Stimulated activated CD8-positive, alpha-beta memory T cell treated with anti-CD3 and anti-CD28 coated beads, Interleukin-2, amount 100 ng/mL, for 48 hours (primary cell): Measurements from ENCODE around the gene TMPRSS13.
"Not testable (repeated sequence)": the region's sequence is repeated elsewhere in the genome, so short reads cannot be mapped to it uniquely, and the experiment has no call there.

ENCODE experiments used
- DNase-seq, 2 donors: peaks; one replicate each; pipeline ENCODE4 v3.0.0-alpha.2; 2020; ENCODE audit warnings: low read depth in 2 of 2

Gene TMPRSS13

GRCh38 chr11:117929142-117929915, at the start of gene TMPRSS13:
TMPRSS13 (minus strand) TSS chr11:117929402; CDS start chr11:117929307, 95 bp downstream.
- DNase-seq: no peak

DNA sequence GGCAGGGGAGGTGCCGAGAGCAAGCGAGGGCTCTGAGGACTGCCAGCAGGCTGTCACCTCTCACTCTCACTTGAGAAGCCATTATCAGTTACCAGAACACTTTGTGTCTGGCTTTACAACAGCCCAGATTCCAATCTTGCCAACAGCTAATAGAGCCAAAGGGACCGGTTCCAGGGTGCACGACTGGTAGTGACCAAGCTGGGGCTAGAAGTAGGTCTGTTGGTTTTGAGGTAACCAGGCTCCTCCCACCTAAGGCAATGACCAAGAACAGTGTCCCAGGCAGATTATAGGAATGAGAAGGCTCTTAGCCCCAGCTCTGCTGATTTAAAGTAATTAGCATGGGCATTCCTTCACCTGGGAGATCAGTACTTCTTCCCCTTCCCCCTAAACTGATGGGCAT, 49.8 kb upstream of the TMPRSS13 start:
- no peak for DNase-seq

DNA sequence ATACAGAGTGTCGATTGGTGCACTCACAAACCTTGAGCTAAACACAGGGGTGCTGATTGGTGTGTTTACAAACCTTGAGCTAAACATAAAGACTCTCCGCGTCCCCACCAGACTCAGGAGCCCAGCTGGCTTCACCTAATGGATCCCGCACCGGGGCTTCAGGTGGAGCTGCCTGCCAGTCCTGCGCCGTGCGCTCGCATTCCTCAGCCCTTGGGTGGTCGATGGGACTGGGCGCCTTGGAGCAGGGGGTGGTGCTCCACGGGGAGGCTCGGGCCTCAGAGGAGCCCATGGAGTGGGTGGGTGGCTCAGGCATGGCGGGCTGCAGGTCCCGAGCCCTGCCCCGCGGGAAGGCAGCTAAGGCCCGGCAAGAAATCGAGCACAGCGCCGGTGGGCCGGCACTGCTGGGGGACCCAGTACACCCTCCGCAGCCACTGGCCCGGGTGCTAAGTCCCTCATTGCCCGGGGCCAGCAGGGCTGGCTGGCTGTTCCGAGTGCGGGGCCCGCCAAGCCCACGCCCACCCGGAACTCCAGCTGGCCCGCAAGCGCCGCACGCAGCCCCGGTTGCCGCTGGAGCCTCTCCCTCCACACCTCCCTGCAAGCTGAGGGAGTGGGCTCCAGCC, 49.2 kb upstream of the TMPRSS13 start:
- DNase-seq: not testable (repeated sequence)

GRCh38 chr11:117977612-117978264, 48.5 kb upstream of the TMPRSS13 start:
- not testable (repeated sequence) for DNase-seq

GRCh38 chr11:117977029-117977428, 47.8 kb upstream of the TMPRSS13 start:
- DNase-seq: no peak

- DNase-seq: no peak
Measured at GRCh38 chr11:117976445-117976844, 47.2 kb upstream of the TMPRSS13 start.

DNA sequence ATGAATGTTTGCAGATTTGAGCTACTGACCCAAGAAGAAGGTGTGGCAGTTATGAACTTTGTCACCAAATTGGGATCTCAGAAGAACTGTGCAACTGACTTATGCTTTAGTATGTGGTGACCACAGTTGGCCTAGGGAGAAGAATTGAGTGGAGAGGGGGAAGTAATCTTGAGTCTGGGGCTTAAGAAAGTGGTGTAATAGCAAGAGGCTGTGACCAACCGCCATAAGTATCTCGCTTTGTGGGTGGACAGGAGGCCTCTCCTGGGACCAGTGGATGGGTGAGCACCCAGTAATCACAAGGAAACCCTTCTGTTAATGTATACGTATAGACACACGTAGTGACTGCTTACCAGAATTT, 44.3 kb upstream of the TMPRSS13 start:
- no peak for DNase-seq

- no peak for DNase-seq
Measured at GRCh38 chr11:117972629-117973502, 43.7 kb upstream of the TMPRSS13 start.

- no peak for DNase-seq
Measured at GRCh38 chr11:117972044-117972443, 42.8 kb upstream of the TMPRSS13 start.

- DNase-seq: no peak
Measured at GRCh38 chr11:117970400-117971024, 41.3 kb upstream of the TMPRSS13 start.

- no peak for DNase-seq
Measured at GRCh38 chr11:117969160-117969991, 40.2 kb upstream of the TMPRSS13 start.

DNA sequence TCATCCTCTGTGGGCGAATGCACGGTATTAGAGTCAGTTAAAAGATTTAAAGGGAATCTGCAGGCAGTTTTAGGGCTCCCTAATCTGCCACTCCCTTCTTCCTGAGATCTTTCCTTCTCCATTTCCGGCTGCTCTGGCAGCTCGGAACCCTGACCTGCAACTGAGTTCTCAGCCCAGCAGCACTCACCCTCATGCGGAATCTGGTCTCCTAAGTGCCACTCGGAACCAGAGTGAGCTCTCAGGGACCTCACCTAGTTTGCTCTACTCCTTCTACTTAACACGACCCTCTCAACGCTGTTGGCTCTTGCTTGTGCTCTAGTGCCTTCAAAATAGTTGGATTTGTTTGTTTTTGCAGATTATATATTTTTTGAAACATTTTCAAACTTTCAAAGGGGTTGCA, 37.7 kb upstream of the TMPRSS13 start:
- no peak for DNase-seq

DNA sequence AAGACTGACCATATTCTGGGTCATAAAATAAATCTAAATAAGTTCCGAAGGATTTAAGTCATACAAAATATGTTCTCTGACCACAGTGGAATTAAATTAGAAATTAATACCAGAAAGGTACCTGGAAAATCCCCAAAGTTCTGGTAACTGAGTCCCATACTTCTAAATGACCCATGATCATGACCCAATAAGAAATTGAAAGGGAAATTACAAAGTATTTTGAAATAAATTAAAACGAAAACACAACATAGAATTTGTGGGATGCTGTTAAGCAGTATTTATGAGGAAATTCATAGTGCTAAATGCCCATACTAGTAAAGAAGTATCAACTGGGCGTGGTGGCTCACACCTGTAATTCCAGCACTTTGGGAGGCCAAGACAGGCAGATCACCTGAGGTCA, 33.6 kb upstream of the TMPRSS13 start:
- DNase-seq: no peak

DNA sequence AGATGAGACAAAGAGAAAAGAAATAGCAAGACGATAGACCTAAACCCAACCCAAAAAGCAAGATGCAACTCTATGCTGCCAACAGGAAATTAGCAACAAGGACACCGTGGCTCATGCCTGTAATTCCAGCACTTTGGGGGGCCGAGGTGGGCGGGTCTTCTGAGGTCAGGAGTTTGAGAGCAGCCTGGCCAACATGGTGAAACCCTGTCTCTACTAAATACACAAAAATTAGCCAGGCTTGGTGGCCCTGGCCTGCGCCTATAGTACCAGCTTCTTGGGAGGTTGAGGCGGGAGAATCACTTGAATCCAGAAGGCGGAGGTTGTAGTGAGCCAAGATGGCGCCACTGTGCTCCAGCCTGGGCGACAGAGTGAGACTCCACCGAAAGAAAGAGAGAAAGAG, 32.7 kb upstream of the TMPRSS13 start:
- DNase-seq: no peak

DNA sequence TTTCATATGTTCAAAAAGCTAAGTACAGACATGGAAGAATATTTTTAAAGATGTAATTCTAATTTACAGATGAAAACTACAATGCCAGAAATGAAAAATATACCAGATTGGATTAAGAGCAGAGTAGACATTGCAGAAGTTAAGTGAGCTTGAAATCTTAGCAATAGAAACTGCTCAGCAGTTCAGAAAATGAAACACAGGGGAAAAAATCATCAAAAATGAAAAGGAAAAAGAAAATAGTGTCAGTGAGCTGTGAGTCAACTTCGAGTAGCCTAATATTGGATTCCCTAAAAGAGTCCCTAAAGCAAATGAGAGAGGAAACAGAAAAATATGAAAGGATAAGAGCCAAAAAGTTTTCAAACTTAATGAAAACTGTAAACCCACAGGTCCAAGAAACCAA, 31.2 kb upstream of the TMPRSS13 start:
- DNase-seq: no peak

DNA sequence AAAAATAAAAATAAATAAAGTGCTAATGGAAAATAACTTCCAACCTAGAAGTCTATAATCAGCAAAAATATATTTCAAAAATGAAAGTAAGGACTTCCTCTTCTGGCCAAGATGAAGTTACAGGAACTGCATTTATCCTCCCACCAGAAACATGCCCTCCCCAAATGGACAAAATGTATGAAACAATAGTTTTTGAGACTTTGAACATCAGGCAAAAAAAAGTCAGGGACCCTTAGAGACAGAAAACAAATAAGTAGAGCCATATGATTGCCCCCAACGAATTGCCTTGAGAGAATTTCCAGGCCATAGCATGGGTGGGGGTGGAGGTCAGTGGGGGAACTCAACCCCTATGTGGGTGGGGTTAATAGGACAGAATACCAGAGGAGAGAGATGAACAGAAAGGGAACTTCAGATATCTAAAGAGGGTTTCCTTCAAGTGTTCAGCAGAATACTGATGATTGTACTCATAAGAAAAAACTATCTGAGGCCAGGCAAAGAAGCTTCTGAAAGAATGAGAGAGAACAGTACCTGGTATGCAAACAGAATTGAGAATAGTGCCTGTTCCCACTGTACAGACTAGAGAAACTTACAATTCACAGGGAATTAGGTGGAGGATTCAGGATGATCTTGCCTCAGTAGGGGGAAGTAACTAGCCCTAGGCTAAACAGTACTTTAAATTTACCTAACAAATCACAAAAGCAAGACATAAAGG, 30.4 kb upstream of the TMPRSS13 start:
- DNase-seq: no peak

DNA sequence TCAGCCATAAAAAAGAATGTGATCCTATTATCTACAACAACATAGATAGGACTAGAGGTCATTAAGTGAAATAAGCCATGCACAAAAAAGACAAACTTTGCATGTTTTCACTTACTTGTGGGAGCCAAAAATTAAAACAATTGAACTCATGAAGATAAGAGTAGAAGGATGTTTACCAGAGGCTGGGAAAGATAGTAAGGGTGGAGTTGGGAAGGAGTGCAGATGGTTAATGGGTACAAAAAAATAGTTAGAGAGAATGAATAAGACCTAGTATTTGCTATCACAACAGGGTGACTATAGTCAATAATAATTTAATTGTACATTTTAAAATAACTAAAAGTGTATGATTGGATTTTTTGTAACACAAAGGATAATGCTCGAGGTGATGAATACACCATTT, 29.7 kb upstream of the TMPRSS13 start:
- no peak for DNase-seq

DNA sequence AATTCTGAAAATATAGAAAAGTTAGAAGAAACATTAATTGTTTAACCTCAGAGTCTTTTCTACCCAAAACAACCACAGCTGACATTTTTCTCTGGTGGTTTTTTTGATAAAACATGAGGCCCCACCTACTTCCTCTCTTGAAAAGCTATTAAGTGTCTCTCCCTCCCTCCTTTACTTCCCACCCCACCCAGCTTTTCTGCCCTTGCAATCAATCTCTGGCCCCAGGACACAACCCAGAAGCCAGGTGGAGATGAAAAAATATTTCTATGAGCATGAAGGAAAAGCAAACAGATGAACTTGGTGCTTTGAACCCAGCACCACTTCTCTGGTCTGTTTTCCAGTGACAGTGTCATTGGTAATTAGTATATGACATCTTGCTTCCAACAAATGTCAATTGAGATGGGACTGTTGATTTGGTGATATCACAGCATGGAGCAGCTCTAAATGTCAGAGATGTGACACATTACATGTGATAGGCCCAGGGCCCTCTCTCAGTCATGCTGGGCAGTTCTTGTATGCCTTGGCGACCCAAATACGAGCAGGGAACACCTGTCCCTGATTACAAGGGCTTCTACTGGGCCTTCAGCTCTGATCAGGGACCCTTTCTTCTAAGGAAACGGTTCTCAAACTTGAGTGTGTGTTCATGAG, 23.9 kb upstream of the TMPRSS13 start:
- DNase-seq: no peak
